Fibroblast of villous mesenchyme (primary cell): ENCODE measurements around the gene MBD4. TPM values are rescaled to one million over a fixed set of nuclear protein-coding genes. Genes with fewer than 3 reads are reported as not detected.
A peak's percentile ranks its signal among the peaks of the same experiment; 100 is the strongest.
"Not testable (repeated sequence)": the region's sequence is repeated elsewhere in the genome, so short reads cannot be mapped to it uniquely, and the experiment has no call there.

Experiments used
- DNase-seq: peaks from one replicate; pipeline ENCODE4 v3.0.0-alpha.2; 2010; ENCODE audit warnings: low read depth
- H3K4me3 ChIP-seq: 2 replicates; pipeline ENCODE4 v1.5.1; 2011; ENCODE audit warnings: low read depth, mild to moderate bottlenecking, low read length
- CTCF ChIP-seq: IDR thresholded peaks from 2 replicates; pipeline ENCODE4 v1.5.1; 2012; ENCODE audit warnings: low read depth, mild to moderate bottlenecking, low read length; ENCODE audit not compliant: insufficient read depth
- total RNA-seq: library from RNA; depleted of rRNA; stranded (reverse); fragments of >200 nt; gene quantifications from 2 replicates; pipeline ENCODE4 v1.2.3, GENCODE V29; 2012

Gene MBD4
- total RNA-seq, 1 donor, result 32.0 TPM

- no peak for DNase-seq
- H3K4me3 ChIP-seq, result no peak overlapping the region
- TF ChIP-seq CTCF, result no peak
Measured at GRCh38 chr3:129418041-129418973, 21.4 kb downstream of the MBD4 start.

GRCh38 chr3:129417326-129417725, 22.4 kb downstream of the MBD4 start:
- peak; percentile 96 for DNase-seq
- no peak overlapping the region for H3K4me3 ChIP-seq
- TF ChIP-seq CTCF, result no peak

GRCh38 chr3:129416415-129416814, 23.3 kb downstream of the MBD4 start:
- H3K4me3 ChIP-seq, result no peak overlapping the region
- TF ChIP-seq CTCF, result no peak
- peak; percentile 49 for DNase-seq

GRCh38 chr3:129415830-129416229, 23.9 kb downstream of the MBD4 start:
- no peak for DNase-seq
- no peak for TF ChIP-seq CTCF
- no peak overlapping the region for H3K4me3 ChIP-seq

GRCh38 chr3:129415378-129415777, 24.4 kb downstream of the MBD4 start:
- no peak for DNase-seq
- TF ChIP-seq CTCF, result no peak
- no peak overlapping the region for H3K4me3 ChIP-seq

- H3K4me3 ChIP-seq, result no peak overlapping the region
- no peak for TF ChIP-seq CTCF
- peak; percentile 99 for DNase-seq
Measured at GRCh38 chr3:129413687-129414506, 25.9 kb downstream of the MBD4 start.

GRCh38 chr3:129413238-129413637, 26.5 kb downstream of the MBD4 start:
- H3K4me3 ChIP-seq, DNase-seq: not testable (repeated sequence)
